GM18870 (cell line): Measurements from ENCODE around the gene OLFM2.

ENCODE experiments used
- ATAC-seq: cut with Tn5 transposase; IDR thresholded peaks from one replicate; pipeline ENCODE4 v1.9.1; 2021; ENCODE audit warnings: moderate library complexity; ENCODE audit not compliant: unreplicated experiment

The OLFM2 gene

GRCh38 chr19:9910625-9911024, 25.7 kb downstream of the OLFM2 start:
- ATAC-seq: no peak

GRCh38 chr19:9909251-9909650, 27.1 kb downstream of the OLFM2 start:
- ATAC-seq: no peak

GRCh38 chr19:9906475-9907087, 29.7 kb downstream of the OLFM2 start:
- no peak for ATAC-seq

- no peak for ATAC-seq
Measured at GRCh38 chr19:9903336-9903735, 33.0 kb downstream of the OLFM2 start.

- no peak for ATAC-seq
Measured at GRCh38 chr19:9901642-9902041, 34.7 kb downstream of the OLFM2 start.

- no peak for ATAC-seq
Measured at GRCh38 chr19:9901020-9901419, 35.3 kb downstream of the OLFM2 start.

GRCh38 chr19:9891609-9892373, 44.5 kb downstream of the OLFM2 start:
- ATAC-seq: no peak

- ATAC-seq: no peak
Measured at GRCh38 chr19:9885077-9885552, 51.2 kb downstream of the OLFM2 start.

- ATAC-seq: no peak
Measured at GRCh38 chr19:9883764-9884163, 52.6 kb downstream of the OLFM2 start.

GRCh38 chr19:9883231-9883758, 53.0 kb downstream of the OLFM2 start:
- ATAC-seq: no peak

GRCh38 chr19:9881720-9882119, 54.6 kb downstream of the OLFM2 start:
- ATAC-seq: no peak

- ATAC-seq: no peak
Measured at GRCh38 chr19:9878511-9879196, 57.7 kb downstream of the OLFM2 start.

GRCh38 chr19:9877780-9878510, 58.4 kb downstream of the OLFM2 start:
- ATAC-seq: no peak

- no peak for ATAC-seq
Measured at GRCh38 chr19:9875796-9876195, 60.5 kb downstream of the OLFM2 start.

GRCh38 chr19:9875031-9875627, 61.2 kb downstream of the OLFM2 start:
- no peak for ATAC-seq

GRCh38 chr19:9872618-9873242, 63.6 kb downstream of the OLFM2 start:
- ATAC-seq: no peak

GRCh38 chr19:9871626-9872338, 64.5 kb downstream of the OLFM2 start:
- no peak for ATAC-seq

- no peak for ATAC-seq
Measured at GRCh38 chr19:9868983-9869617, 67.2 kb downstream of the OLFM2 start.
